ENCODE data around the gene SUV39H1. TPM values are rescaled to one million over a fixed set of nuclear protein-coding genes. Genes with fewer than 3 reads are reported as not detected.

The SUV39H1 gene
- total and polyA plus RNA-seq, 9 of the 15 experiments (the other 6 are each of a cell fraction or from before 2014, with no cell fraction given) = 4.7 to 34.7 (median 17.9) TPM

GRCh38 chrX:48737213-48737938, 40.8 kb downstream of the SUV39H1 start (continued):
- 0 out of 2 replicates have a peak, but pooled peaks have one; percentile 18 for TF ChIP-seq ARID3A (IDR thresholded peaks at IDR 0.05; ENCODE audit: borderline replicate concordance, low read depth, low read length)
- TF ChIP-seq NR2C1 (IDR thresholded peaks at IDR 0.05) = peak; percentile 98
- peak; percentile 99 for TF ChIP-seq NR2C1 (tag; IDR thresholded peaks at IDR 0.05)
- no peak for TF ChIP-seq RBM17 (IDR thresholded peaks at IDR 0.05; ENCODE audit: borderline replicate concordance, low read depth, low read length)
- no peak for TF ChIP-seq ZBED1 (IDR thresholded peaks at IDR 0.05)
- peak in 1 of 2 experiments; percentile 22; a peak in 1 of 4 replicates for TF ChIP-seq ARNT (IDR thresholded peaks at IDR 0.05)
- peak; percentile 70 for TF ChIP-seq PML (IDR thresholded peaks at IDR 0.05; ENCODE audit: low read length)
- TF ChIP-seq HDGF (IDR thresholded peaks at IDR 0.05) = 0 out of 2 replicates have a peak, but pooled peaks have one; percentile 16
- 0 out of 2 replicates have a peak, but pooled peaks have one; percentile 23 for TF ChIP-seq ZNF830 (CRISPR knock-in tag; IDR thresholded peaks at IDR 0.05)
- TF ChIP-seq KLF10 (CRISPR knock-in tag; IDR thresholded peaks at IDR 0.05) = no peak
- TF ChIP-seq CBX5 (IDR thresholded peaks at IDR 0.05; ENCODE audit: borderline replicate concordance, low read depth) = peak; percentile 10; the same call in 1 of the 2 replicates
- peak in 1 of 2 experiments; percentile 55; a peak in 2 of 4 replicates for TF ChIP-seq HDAC1 (IDR thresholded peaks at IDR 0.05)
- peak; percentile 33; the same call in 1 of the 2 replicates for TF ChIP-seq VEZF1 (CRISPR knock-in tag; IDR thresholded peaks at IDR 0.05)
- TF ChIP-seq, protein P1, sequence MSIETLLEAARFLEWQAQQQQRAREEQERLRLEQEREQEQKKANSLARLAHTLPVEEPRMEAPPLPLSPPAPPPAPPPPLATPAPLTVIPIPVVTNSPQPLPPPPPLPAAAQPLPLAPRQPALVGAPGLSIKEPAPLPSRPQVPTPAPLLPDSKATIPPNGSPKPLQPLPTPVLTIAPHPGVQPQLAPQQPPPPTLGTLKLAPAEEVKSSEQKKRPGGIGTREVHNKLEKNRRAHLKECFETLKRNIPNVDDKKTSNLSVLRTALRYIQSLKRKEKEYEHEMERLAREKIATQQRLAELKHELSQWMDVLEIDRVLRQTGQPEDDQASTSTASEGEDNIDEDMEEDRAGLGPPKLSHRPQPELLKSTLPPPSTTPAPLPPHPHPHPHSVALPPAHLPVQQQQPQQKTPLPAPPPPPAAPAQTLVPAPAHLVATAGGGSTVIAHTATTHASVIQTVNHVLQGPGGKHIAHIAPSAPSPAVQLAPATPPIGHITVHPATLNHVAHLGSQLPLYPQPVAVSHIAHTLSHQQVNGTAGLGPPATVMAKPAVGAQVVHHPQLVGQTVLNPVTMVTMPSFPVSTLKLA (conservative IDR thresholded peaks at IDR 0.05) = peak in 1 of 2 experiments; percentile 69; a peak in 2 of 4 replicates
- TF ChIP-seq MYC (IDR thresholded peaks at IDR 0.05; ENCODE audit: low read depth, low read length) = 0 out of 2 replicates have a peak, but pooled peaks have one; percentile 23
- no peak for TF ChIP-seq MYC (CRISPR knock-in tag; IDR thresholded peaks at IDR 0.05; ENCODE audit: borderline replicate concordance, low read depth)
- peak; percentile 74 for TF ChIP-seq POLR2AphosphoS5 (IDR thresholded peaks at IDR 0.05; ENCODE audit: control insufficient read depth, insufficient read depth, low read depth, low read length)
- TF ChIP-seq CREM (IDR thresholded peaks at IDR 0.05; ENCODE audit: low read depth) = no peak
- TF ChIP-seq LEF1 (IDR thresholded peaks at IDR 0.05) = peak; percentile 47; the same call in 1 of the 2 replicates
- peak; percentile 75; the same call in 1 of the 2 replicates for TF ChIP-seq POLR2H (tag; IDR thresholded peaks at IDR 0.05; ENCODE audit: low read depth)
- TF ChIP-seq, protein P2, sequence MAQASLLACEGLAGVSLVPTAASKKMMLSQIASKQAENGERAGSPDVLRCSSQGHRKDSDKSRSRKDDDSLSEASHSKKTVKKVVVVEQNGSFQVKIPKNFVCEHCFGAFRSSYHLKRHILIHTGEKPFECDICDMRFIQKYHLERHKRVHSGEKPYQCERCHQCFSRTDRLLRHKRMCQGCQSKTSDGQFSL (CRISPR knock-in tag; IDR thresholded peaks at IDR 0.05) = peak; percentile 22; the same call in 1 of the 2 replicates
- TF ChIP-seq, protein P2 (tag; IDR thresholded peaks at IDR 0.05) = no peak
- no peak for TF ChIP-seq HNRNPH1 (optimal IDR thresholded peaks at IDR 0.05; ENCODE audit: low read depth, low read length)
- peak; percentile 59 for TF ChIP-seq SP2 (IDR thresholded peaks at IDR 0.05; ENCODE audit: extremely low read depth, low read depth, low read length, poor library complexity, severe bottlenecking)

Data from K562 (cell line).